Amygdala (tissue), 56 donors: Measurements from ENCODE around the gene IL10RB.

Source experiments
- DNase-seq, 56 donors: peaks; one replicate each; lab custom pipeline; 2025; lab: John Stamatoyannopoulos, UW

IL10RB gene

GRCh38 chr21:33324291-33325221 is 58.4 kb downstream of the IL10RB start, which contains the start of gene IFNAR1:
Gene IFNAR1, plus strand, starts transcription at chr21:33324970. Its CDS starts 86 bp downstream, at chr21:33325056.
- peak; percentile 58 to 99 (median 95) for DNase-seq

- DNase-seq = peak in 40 of 56 donors; percentile 22 to 76 (median 58)
Measured at GRCh38 chr21:33325222-33326067, 59.3 kb downstream of the IL10RB start.

- no peak for DNase-seq
Measured at GRCh38 chr21:33327326-33327725, 61.2 kb downstream of the IL10RB start.

GRCh38 chr21:33327792-33328433 is 61.7 kb downstream of the IL10RB start:
- no peak for DNase-seq

- no peak for DNase-seq
Measured at GRCh38 chr21:33330726-33331125, 64.6 kb downstream of the IL10RB start.

GRCh38 chr21:33332143-33332542 is 66.0 kb downstream of the IL10RB start:
- no peak for DNase-seq

GRCh38 chr21:33334191-33334590 is 68.0 kb downstream of the IL10RB start:
- no peak for DNase-seq

- DNase-seq = no peak
Measured at GRCh38 chr21:33334824-33335223, 68.7 kb downstream of the IL10RB start.

GRCh38 chr21:33339135-33339534 is 73.0 kb downstream of the IL10RB start:
- no peak for DNase-seq

GRCh38 chr21:33339918-33340317 is 73.8 kb downstream of the IL10RB start:
- DNase-seq = no peak

GRCh38 chr21:33345751-33346238 is 79.6 kb downstream of the IL10RB start:
- no peak for DNase-seq
